Measurements from ENCODE around the gene LTBP1.
"Not testable (repeated sequence)": the region's sequence is repeated elsewhere in the genome, so short reads cannot be mapped to it uniquely, and the experiment has no call there.

LTBP1 gene

GRCh38 chr2:33350632-33351031, 403.9 kb downstream of the LTBP1 start:
- DNase-seq (ENCODE audit: low read depth): no peak

GRCh38 chr2:33351781-33352180, 405.0 kb downstream of the LTBP1 start:
- no peak for DNase-seq (ENCODE audit: low read depth)

GRCh38 chr2:33354981-33355380, 408.2 kb downstream of the LTBP1 start:
- no peak for DNase-seq (ENCODE audit: low read depth)

- DNase-seq (ENCODE audit: low read depth): no peak
Measured at GRCh38 chr2:33358878-33359277, 412.1 kb downstream of the LTBP1 start.

- DNase-seq (ENCODE audit: low read depth): peak; percentile 33
Measured at GRCh38 chr2:33363325-33364298, 416.9 kb downstream of the LTBP1 start.

- DNase-seq (ENCODE audit: low read depth): no peak
Measured at GRCh38 chr2:33365264-33365970, 418.7 kb downstream of the LTBP1 start.

- no peak for DNase-seq (ENCODE audit: low read depth)
Measured at GRCh38 chr2:33366473-33366872, 419.7 kb downstream of the LTBP1 start.

- DNase-seq (ENCODE audit: low read depth): not testable (repeated sequence)
Measured at GRCh38 chr2:33368524-33368923, 421.8 kb downstream of the LTBP1 start.

GRCh38 chr2:33369191-33369590, 422.4 kb downstream of the LTBP1 start:
- no peak for DNase-seq (ENCODE audit: low read depth)

- DNase-seq (ENCODE audit: low read depth): no peak
Measured at GRCh38 chr2:33370636-33371265, 424.0 kb downstream of the LTBP1 start.

GRCh38 chr2:33371304-33372090, 424.7 kb downstream of the LTBP1 start:
- no peak for DNase-seq (ENCODE audit: low read depth)

- DNase-seq (ENCODE audit: low read depth): no peak
Measured at GRCh38 chr2:33372940-33373553, 426.3 kb downstream of the LTBP1 start.

GRCh38 chr2:33373986-33374385, 427.2 kb downstream of the LTBP1 start:
- peak; percentile 71 for DNase-seq (ENCODE audit: low read depth)

GRCh38 chr2:33375054-33375453, 428.3 kb downstream of the LTBP1 start:
- DNase-seq (ENCODE audit: low read depth): peak; percentile 20

GRCh38 chr2:33377048-33377447, 430.3 kb downstream of the LTBP1 start:
- peak; percentile 67 for DNase-seq (ENCODE audit: low read depth)

- DNase-seq (ENCODE audit: low read depth): no peak
Measured at GRCh38 chr2:33378556-33379210, 431.9 kb downstream of the LTBP1 start.

- no peak for DNase-seq (ENCODE audit: low read depth)
Measured at GRCh38 chr2:33380001-33380609, 433.4 kb downstream of the LTBP1 start.

- DNase-seq (ENCODE audit: low read depth): no peak
Measured at GRCh38 chr2:33380719-33381118, 434.0 kb downstream of the LTBP1 start.

GRCh38 chr2:33381301-33381858, 434.6 kb downstream of the LTBP1 start:
- no peak for DNase-seq (ENCODE audit: low read depth)
